HL-60 (cell line): Measurements from ENCODE around the gene NLRC5.

Source experiments
- DNase-seq, 2 experiments: peaks; one replicate each; pipeline ENCODE4 v3.0.0-alpha.2; 2010 to 2020; ENCODE audit warnings: low read depth in 1 of 2, low spot score in 1 of 2
- H3K27ac ChIP-seq: fragments of 250-450 bp; sonication (Bioruptor Pico); replicated peaks from 2 replicates; pipeline ENCODE4 v1.5.1; 2020; ENCODE audit warnings: mild to moderate bottlenecking, moderate library complexity
- H3K27me3 ChIP-seq: fragments of 250-450 bp; sonication (Bioruptor Pico); 2 replicates; pipeline ENCODE4 v1.5.1; 2021; ENCODE audit warnings: mild to moderate bottlenecking, moderate library complexity; ENCODE audit not compliant: insufficient read depth, poor library complexity, severe bottlenecking
- H3K4me3 ChIP-seq: replicated peaks from 2 replicates; pipeline ENCODE4 v1.5.1; 2011; ENCODE audit warnings: mild to moderate bottlenecking, control low read depth, low read length; ENCODE audit not compliant: insufficient read depth
- CTCF ChIP-seq: IDR thresholded peaks from one replicate; pipeline ENCODE4 v1.5.1; 2011; ENCODE audit warnings: low read length, control low read depth, inconsistent platforms; ENCODE audit not compliant: insufficient read depth
- GABPA ChIP-seq: IDR thresholded peaks from 2 replicates; pipeline ENCODE4 v1.6.1; 2012; ENCODE audit warnings: low read depth
- POLR2AphosphoS5 ChIP-seq: IDR thresholded peaks from 2 replicates; pipeline ENCODE4 v1.6.1; 2012; ENCODE audit warnings: low read depth
- REST ChIP-seq: IDR thresholded peaks from 2 replicates; pipeline ENCODE4 v1.6.1; 2012; ENCODE audit warnings: low read depth; ENCODE audit not compliant: insufficient replicate concordance
- SPI1 ChIP-seq: IDR thresholded peaks from 2 replicates; pipeline ENCODE4 v1.6.1; 2012; ENCODE audit warnings: low read depth, mild to moderate bottlenecking, borderline replicate concordance

NLRC5 gene

GRCh38 chr16:56969769-56970168, 19.6 kb upstream of the NLRC5 start:
- no peak overlapping the region for H3K4me3 ChIP-seq
- no peaks in the 10 kb centered on the region for H3K27me3 ChIP-seq
- H3K27ac ChIP-seq: no peak overlapping the region
- DNase-seq: no peak
- no peak for TF ChIP-seq POLR2AphosphoS5
- no peak for TF ChIP-seq REST

- no peak overlapping the region for H3K27ac ChIP-seq
- no peak for TF ChIP-seq GABPA
- H3K27me3 ChIP-seq: no peaks in the 10 kb centered on the region
- no peak overlapping the region for H3K4me3 ChIP-seq
- DNase-seq: no peak
Observed at GRCh38 chr16:56970934-56971767, 18.2 kb upstream of the NLRC5 start.

GRCh38 chr16:56971768-56972043, 17.7 kb upstream of the NLRC5 start:
- Histone ChIP-seq H3K27ac (no peak overlapping the region), H3K4me3 (no peak overlapping the region), H3K27me3 (no peaks in the 10 kb centered on the region)
- no peak for DNase-seq
- TF ChIP-seq REST (no peak), CTCF (no peak), SPI1 (no peak), GABPA (no peak)

GRCh38 chr16:56972403-56973293, 16.7 kb upstream of the NLRC5 start:
- no peak overlapping the region for H3K27ac ChIP-seq
- no peak for DNase-seq
- TF ChIP-seq REST (no peak), POLR2AphosphoS5 (no peak), CTCF (no peak), SPI1 (no peak), GABPA (no peak)
- no peak overlapping the region for H3K4me3 ChIP-seq
- no peaks in the 10 kb centered on the region for H3K27me3 ChIP-seq
